ENCODE data around the gene AMOTL2. TPM values are rescaled to one million over a fixed set of nuclear protein-coding genes. Genes with fewer than 3 reads are reported as not detected.

Gene AMOTL2
- total RNA-seq, 3 donors from 2014 or later = 78.3 to 281 (median 83.2) TPM

DNA sequence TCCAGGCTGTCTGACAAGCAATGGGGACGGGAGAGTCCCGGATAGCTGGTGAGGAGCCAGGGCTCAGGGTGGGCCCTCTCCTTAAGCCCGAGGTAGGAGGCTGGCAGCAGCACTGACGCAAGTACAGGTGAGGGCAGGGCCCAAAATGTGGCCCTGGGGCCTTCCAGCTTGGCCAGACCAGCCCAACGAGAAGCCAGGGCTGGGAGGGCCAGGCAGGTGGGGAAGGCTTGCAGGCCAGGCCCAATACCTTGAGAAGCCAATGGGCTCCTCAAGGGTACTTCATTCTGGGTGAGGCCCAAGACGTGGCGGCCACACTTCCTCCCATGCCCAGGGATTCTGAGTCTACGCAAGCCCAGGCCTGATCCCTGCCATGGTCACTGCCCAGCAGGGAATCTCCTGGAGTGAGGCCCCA lies 37.2 kb downstream of the AMOTL2 start:
- Histone ChIP-seq H3K9me3 (no peaks in the 10 kb centered on the region), H3K4me3 (no peak overlapping the region), H3K36me3 (no peaks in the 10 kb centered on the region), H3K27ac (peak overlapping the region in 1 of 2 donors; percentile 5), H3K4me1 (peaks cover 2 to 20% of the 10 kb centered on the region in 2 donors), H3K27me3 (no peaks in the 10 kb centered on the region)
- DNase-seq (ENCODE audit: low spot score in 2 of 2) = peak in 1 of 2 donors; percentile 38
- intact Hi-C loops (cut with DNase I; ENCODE audit: low total_unique reads) = no loop called here
- TF ChIP-seq POLR2A (IDR thresholded peaks at IDR 0.05) (no peak), POLR2AphosphoS5 (IDR thresholded peaks at IDR 0.05) (no peak)
- TF ChIP-seq, protein P1, sequence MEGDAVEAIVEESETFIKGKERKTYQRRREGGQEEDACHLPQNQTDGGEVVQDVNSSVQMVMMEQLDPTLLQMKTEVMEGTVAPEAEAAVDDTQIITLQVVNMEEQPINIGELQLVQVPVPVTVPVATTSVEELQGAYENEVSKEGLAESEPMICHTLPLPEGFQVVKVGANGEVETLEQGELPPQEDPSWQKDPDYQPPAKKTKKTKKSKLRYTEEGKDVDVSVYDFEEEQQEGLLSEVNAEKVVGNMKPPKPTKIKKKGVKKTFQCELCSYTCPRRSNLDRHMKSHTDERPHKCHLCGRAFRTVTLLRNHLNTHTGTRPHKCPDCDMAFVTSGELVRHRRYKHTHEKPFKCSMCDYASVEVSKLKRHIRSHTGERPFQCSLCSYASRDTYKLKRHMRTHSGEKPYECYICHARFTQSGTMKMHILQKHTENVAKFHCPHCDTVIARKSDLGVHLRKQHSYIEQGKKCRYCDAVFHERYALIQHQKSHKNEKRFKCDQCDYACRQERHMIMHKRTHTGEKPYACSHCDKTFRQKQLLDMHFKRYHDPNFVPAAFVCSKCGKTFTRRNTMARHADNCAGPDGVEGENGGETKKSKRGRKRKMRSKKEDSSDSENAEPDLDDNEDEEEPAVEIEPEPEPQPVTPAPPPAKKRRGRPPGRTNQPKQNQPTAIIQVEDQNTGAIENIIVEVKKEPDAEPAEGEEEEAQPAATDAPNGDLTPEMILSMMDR (IDR thresholded peaks at IDR 0.05) = no peak

DNA sequence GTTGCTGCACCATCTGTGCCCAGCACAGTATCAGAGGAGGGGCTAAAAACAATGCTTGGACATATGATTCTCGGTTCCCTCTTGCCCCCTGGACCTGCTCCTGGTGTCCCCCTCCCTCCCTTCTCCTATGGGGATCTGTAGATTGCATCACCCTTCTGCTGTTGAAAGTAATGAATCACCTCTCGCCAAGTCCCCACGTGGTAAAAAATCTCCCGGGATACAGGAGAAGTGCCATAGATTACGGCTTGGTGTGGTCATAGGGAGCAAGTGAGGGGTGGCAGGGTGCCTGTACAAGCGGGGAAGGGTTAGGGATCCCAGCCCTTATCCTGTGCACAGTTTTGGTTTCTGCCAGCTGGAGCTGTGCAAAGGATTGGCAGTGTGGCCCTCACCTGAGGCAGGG lies 37.7 kb downstream of the AMOTL2 start:
- Histone ChIP-seq H3K27me3 (no peaks in the 10 kb centered on the region), H3K4me3 (no peak overlapping the region), H3K9me3 (no peaks in the 10 kb centered on the region), H3K4me1 (peaks cover 5 to 20% of the 10 kb centered on the region in 2 donors), H3K27ac (peak overlapping the region in 1 of 2 donors; percentile 5), H3K36me3 (no peaks in the 10 kb centered on the region)
- no peak for TF ChIP-seq POLR2AphosphoS5 (IDR thresholded peaks at IDR 0.05)
- no peak for TF ChIP-seq POLR2A (IDR thresholded peaks at IDR 0.05)
- TF ChIP-seq, protein P1 (IDR thresholded peaks at IDR 0.05) = no peak
- intact Hi-C loops (cut with DNase I; ENCODE audit: low total_unique reads) = no loop called here
- DNase-seq (ENCODE audit: low spot score in 2 of 2) = no peak

DNA sequence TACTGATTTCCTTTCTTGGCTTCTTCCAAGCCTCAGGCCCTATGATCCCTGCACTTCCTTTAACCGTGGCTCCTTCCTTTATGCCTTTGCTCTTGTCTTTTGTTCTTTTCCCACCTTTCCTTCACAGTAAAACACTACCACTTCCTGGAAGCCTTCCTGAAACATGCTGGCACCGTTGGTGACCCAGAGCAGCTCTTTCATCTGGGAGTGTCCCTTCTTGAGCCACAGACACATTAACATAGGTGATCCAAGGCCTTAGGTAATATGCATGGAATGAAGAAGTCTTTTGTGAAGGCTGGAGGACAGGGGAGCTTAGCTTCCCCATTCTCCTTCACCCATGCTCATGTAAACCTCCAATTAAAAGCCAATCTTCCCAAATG lies 39.4 kb downstream of the AMOTL2 start:
- intact Hi-C loops (cut with DNase I; ENCODE audit: low total_unique reads) = no loop called here
- Histone ChIP-seq H3K27me3 (no peaks in the 10 kb centered on the region), H3K27ac (peak overlapping the region; percentile 77 to 81), H3K4me1 (peaks cover 5 to 27% of the 10 kb centered on the region in 2 donors), H3K9me3 (no peaks in the 10 kb centered on the region), H3K4me3 (no peak overlapping the region), H3K36me3 (no peaks in the 10 kb centered on the region)
- TF ChIP-seq, protein P1 (IDR thresholded peaks at IDR 0.05) = no peak
- TF ChIP-seq POLR2AphosphoS5 (IDR thresholded peaks at IDR 0.05) = no peak
- TF ChIP-seq POLR2A (IDR thresholded peaks at IDR 0.05) = no peak
- no peak for DNase-seq (ENCODE audit: low spot score in 2 of 2)

DNA sequence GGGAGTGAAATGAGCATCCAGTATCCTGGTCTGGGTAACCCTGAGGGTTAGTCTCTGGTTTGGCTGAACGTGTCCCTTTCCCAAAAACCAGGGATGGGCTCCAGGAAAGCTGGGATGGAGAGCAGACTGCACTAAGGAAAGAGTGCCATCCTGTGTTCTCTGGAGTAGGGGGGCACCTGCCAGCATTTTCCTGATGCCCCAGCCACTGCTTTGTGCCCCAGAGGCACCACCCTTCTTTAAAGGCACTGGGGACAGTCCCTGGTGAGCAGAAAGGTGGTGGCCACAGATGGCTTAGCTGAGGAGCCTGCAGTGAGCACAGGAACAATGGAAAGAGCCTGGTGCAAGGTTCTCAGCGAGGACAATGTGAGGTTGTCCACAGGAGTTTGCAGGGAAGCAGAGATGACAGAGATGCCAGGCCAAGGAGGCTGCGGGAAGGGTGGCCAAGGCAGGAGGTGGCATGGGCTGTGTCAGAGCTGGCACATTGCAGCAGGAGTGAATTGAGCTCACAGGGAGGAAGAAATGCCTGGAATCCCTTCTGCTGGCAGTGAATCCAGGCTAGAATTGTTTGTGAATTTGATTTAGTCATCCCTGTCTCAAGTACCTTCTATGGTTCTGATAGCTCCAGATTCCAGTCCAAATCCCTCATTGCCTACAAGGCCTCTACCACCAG lies 39.9 kb downstream of the AMOTL2 start:
- Histone ChIP-seq H3K4me1 (peaks cover 5 to 27% of the 10 kb centered on the region in 2 donors), H3K27me3 (no peaks in the 10 kb centered on the region), H3K9me3 (no peaks in the 10 kb centered on the region), H3K4me3 (no peak overlapping the region), H3K27ac (peak overlapping the region; percentile 77 to 81), H3K36me3 (no peaks in the 10 kb centered on the region)
- DNase-seq (ENCODE audit: low spot score in 2 of 2) = peak in 1 of 2 donors; percentile 86
- TF ChIP-seq, protein P1 (IDR thresholded peaks at IDR 0.05) = no peak
- TF ChIP-seq POLR2AphosphoS5 (IDR thresholded peaks at IDR 0.05) (no peak), POLR2A (IDR thresholded peaks at IDR 0.05) (no peak)
- intact Hi-C loops (cut with DNase I; ENCODE audit: low total_unique reads) = no loop called here

DNA sequence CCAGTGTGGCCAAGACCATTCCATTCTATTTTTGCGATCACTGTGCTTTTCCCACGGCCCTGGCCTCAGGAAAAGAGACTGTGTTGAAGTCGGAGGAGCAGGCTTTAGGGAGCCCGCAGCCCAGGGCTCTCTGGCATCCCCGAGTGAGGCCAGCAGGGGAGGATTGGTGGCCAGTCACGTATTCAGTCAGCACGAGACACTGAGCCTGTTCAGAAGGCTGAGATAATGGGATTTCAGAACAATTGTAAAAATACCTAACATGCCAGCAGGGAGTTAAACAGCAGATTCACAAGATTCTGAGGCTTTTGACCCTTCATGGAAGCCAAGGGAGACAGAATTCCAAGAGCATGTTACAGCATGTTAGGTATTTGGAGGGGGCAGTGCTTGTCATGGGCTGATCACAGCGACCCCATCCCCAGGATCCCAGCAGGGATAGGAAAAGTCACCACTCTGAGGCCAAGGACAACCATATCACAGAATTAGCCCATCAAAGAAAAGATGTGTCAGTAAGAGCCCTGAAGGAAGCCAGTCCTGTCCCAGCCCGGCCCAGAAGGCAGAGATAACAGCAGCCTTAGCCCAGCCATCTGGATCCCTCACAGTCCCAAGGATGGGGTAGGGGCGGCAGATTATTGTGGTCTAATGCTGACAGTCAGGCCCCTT lies 40.6 kb downstream of the AMOTL2 start:
- H3K4me1 ChIP-seq = peaks cover 5 to 27% of the 10 kb centered on the region in 2 donors
- TF ChIP-seq POLR2AphosphoS5 (IDR thresholded peaks at IDR 0.05) = no peak
- TF ChIP-seq, protein P1 (IDR thresholded peaks at IDR 0.05) = no peak
- no peak overlapping the region for H3K4me3 ChIP-seq
- H3K36me3 ChIP-seq = no peaks in the 10 kb centered on the region
- peak in 1 of 2 donors; percentile 28 for DNase-seq (ENCODE audit: low spot score in 2 of 2)
- intact Hi-C loops (cut with DNase I; ENCODE audit: low total_unique reads) = no loop called here
- H3K27ac ChIP-seq = peak overlapping the region; percentile 77 to 81
- no peaks in the 10 kb centered on the region for H3K27me3 ChIP-seq
- H3K9me3 ChIP-seq = no peaks in the 10 kb centered on the region
